Activated gamma-delta T cell treated with anti-CD3 and anti-CD28 coated beads, Interleukin-2, amount 50 U/mL, for 16 hours (primary cell): ENCODE data around the gene NRN1L.
A peak's percentile ranks its signal among the peaks of the same experiment; 100 is the strongest.

Source experiments
- DNase-seq: peaks from one replicate; pipeline ENCODE4 v3.0.0-alpha.2; 2020; ENCODE audit warnings: low read depth

Gene NRN1L

DNA sequence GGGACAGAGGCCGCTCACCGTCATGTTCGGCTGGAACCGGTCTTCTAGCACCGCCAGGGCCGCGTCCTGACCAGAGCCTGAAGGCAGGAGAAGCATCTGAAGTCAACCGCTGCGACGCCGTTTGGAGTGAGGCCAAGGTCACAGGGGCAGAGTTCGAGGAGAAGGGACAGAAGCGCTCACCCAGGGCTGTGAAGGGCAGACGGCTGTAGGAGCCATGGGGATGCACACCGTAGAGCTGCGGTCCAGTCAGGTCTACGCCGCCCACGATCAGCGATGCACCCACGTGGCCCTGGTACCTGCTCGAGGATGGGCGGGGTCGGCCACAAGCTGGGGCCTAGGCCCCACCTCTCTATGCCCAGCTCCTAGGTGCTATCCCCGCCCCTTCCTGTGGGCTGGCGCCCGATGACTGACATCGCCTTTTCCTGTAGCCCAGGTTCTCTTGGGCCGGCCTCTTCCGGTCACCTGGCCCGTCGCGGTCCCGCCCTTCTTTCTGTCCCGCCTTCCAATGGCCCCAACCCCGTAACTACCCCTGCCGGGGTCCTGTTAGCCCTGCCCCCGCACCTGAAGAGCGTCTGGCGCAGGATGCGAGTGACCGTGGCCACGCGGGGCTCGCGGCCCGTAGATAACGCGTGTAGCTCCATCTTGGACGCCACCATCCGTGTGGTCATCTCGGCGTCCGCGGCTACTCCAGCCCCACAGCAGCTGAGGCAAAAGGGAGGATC is 50.9 kb downstream of the NRN1L start:
- DNase-seq, result peak; percentile 92
